SK-N-SH treated with all-trans-retinoic acid at 6 μM for 48 hours (cell line): Measurements from ENCODE around the gene ADD3.

ENCODE experiments used
- ATAC-seq: fragments of 200-7000 bp; cut with Tn5 transposase; 3 replicates; pipeline ENCODE4 v1.9.1; 2020; ENCODE audit warnings: mild to moderate bottlenecking, moderate library complexity
- ARNTL ChIP-seq: fragments of 450-650 bp; formaldehyde crosslinking; IDR thresholded peaks from 2 replicates; pipeline ENCODE4 v1.5.0; 2020; ENCODE audit warnings: low read depth, mild to moderate bottlenecking, moderate library complexity, borderline replicate concordance
- BACH2 ChIP-seq: fragments of 250-450 bp; sonication (Bioruptor Pico); IDR thresholded peaks from 2 replicates; pipeline ENCODE4 v1.9.0; 2021; ENCODE audit warnings: mild to moderate bottlenecking, borderline replicate concordance
- CSDC2 ChIP-seq: fragments of 250-450 bp; sonication (Bioruptor Pico); IDR thresholded peaks from 2 replicates; pipeline ENCODE4 v1.5.0; 2020; ENCODE audit warnings: mild to moderate bottlenecking, moderate library complexity
- CSRNP3 ChIP-seq: fragments of 250-450 bp; sonication (Bioruptor Pico); IDR thresholded peaks from 2 replicates; pipeline ENCODE4 v1.5.1; 2021; ENCODE audit warnings: mild to moderate bottlenecking, moderate library complexity
- ESRRG ChIP-seq: fragments of 250-450 bp; sonication (Bioruptor Pico); IDR thresholded peaks from 2 replicates; pipeline ENCODE4 v1.6.1; 2021; ENCODE audit warnings: mild to moderate bottlenecking
- GLIS3 ChIP-seq: fragments of 250-450 bp; sonication (Bioruptor Pico); IDR thresholded peaks from 2 replicates; pipeline ENCODE4 v1.5.0; 2020; ENCODE audit warnings: mild to moderate bottlenecking, moderate library complexity
- ISL1 ChIP-seq: fragments of 250-450 bp; sonication (Bioruptor Pico); IDR thresholded peaks from 2 replicates; pipeline ENCODE4 v2.1.2; 2022; ENCODE audit warnings: mild to moderate bottlenecking, moderate library complexity
- OSR1 ChIP-seq: fragments of 250-450 bp; sonication (Bioruptor Pico); IDR thresholded peaks from 2 replicates; pipeline ENCODE4 v1.8.0; 2022; ENCODE audit warnings: moderate library complexity, mild to moderate bottlenecking, inconsistent platforms
- RARB ChIP-seq: fragments of 250-450 bp; sonication (Bioruptor Pico); IDR thresholded peaks from 2 replicates; pipeline ENCODE4 v1.8.0; 2021; ENCODE audit warnings: mild to moderate bottlenecking, moderate library complexity
- SNAI2 ChIP-seq: fragments of 250-450 bp; sonication (Bioruptor Pico); IDR thresholded peaks from 2 replicates; pipeline ENCODE4 v1.5.0; 2020; ENCODE audit warnings: mild to moderate bottlenecking, moderate library complexity
- TCF4 ChIP-seq: fragments of 250-450 bp; sonication (Bioruptor Pico); IDR thresholded peaks from 2 replicates; pipeline ENCODE4 v1.8.0; 2021; ENCODE audit warnings: mild to moderate bottlenecking, moderate library complexity, borderline replicate concordance
- TOX ChIP-seq: fragments of 250-450 bp; sonication (Bioruptor Pico); IDR thresholded peaks from 2 replicates; pipeline ENCODE4 v1.8.0; 2021; ENCODE audit warnings: mild to moderate bottlenecking, moderate library complexity, borderline replicate concordance
- ZC3H10 ChIP-seq: fragments of 250-450 bp; sonication (Bioruptor Pico); IDR thresholded peaks from 2 replicates; pipeline ENCODE4 v1.5.1; 2021; ENCODE audit warnings: mild to moderate bottlenecking, moderate library complexity
- ZFP3 ChIP-seq: fragments of 250-450 bp; sonication (Bioruptor Pico); IDR thresholded peaks from 2 replicates; pipeline ENCODE4 v1.5.0; 2020; ENCODE audit warnings: mild to moderate bottlenecking, moderate library complexity
- ZFP30 ChIP-seq: fragments of 450-650 bp; formaldehyde crosslinking; IDR thresholded peaks from 2 replicates; pipeline ENCODE4 v1.5.0; 2022; ENCODE audit warnings: mild to moderate bottlenecking, moderate library complexity
- ZNF565 ChIP-seq: fragments of 450-650 bp; formaldehyde crosslinking; conservative IDR thresholded peaks from 2 replicates; pipeline ENCODE4 v1.5.0; 2020; ENCODE audit warnings: low read depth, mild to moderate bottlenecking, moderate library complexity
- ZNF70 ChIP-seq: fragments of 450-650 bp; formaldehyde crosslinking; IDR thresholded peaks from 2 replicates; pipeline ENCODE4 v1.5.0; 2020; ENCODE audit warnings: mild to moderate bottlenecking, moderate library complexity
- TF ChIP-seq, protein P1 (sequence below): fragments of 250-450 bp; sonication (Bioruptor Pico); IDR thresholded peaks from 2 replicates; pipeline ENCODE4 v1.5.1; 2020; ENCODE audit warnings: low read depth, mild to moderate bottlenecking, moderate library complexity
- TF ChIP-seq, protein P2 (sequence below): fragments of 250-450 bp; sonication (Bioruptor Pico); IDR thresholded peaks from 2 replicates; pipeline ENCODE4 v1.5.0; 2020; ENCODE audit warnings: mild to moderate bottlenecking, moderate library complexity
- TF ChIP-seq, protein P3 (sequence below): fragments of 250-450 bp; sonication (Bioruptor Pico); IDR thresholded peaks from 2 replicates; pipeline ENCODE4 v1.8.0; 2020; ENCODE audit warnings: mild to moderate bottlenecking, moderate library complexity, borderline replicate concordance

ADD3 gene

DNA sequence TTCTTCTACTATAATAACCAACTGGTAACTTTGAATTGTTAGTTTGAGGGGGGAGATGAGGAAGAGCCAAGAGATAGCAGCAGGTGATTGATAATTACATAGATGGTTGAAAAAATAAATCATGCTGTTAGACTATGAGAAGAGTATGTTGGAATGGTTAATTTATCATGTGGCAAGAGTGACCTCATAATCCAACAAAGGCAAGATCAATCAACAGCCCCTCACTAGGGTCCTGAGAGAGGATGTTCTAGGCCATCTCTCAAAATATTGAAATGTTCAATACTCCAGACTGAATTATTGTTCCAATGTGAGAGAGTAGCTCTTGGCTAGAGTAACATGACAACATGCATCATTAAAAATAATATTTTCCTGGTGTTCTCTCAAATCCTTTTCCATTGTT is 67.9 kb downstream of the ADD3 start:
- no peak for TF ChIP-seq ARNTL (CRISPR knock-in tag)
- TF ChIP-seq, protein P1, sequence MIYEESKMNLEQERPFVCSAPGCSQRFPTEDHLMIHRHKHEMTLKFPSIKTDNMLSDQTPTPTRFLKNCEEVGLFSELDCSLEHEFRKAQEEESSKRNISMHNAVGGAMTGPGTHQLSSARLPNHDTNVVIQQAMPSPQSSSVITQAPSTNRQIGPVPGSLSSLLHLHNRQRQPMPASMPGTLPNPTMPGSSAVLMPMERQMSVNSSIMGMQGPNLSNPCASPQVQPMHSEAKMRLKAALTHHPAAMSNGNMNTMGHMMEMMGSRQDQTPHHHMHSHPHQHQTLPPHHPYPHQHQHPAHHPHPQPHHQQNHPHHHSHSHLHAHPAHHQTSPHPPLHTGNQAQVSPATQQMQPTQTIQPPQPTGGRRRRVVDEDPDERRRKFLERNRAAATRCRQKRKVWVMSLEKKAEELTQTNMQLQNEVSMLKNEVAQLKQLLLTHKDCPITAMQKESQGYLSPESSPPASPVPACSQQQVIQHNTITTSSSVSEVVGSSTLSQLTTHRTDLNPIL (CRISPR knock-in tag): no peak
- no peak for TF ChIP-seq ESRRG (CRISPR knock-in tag)
- TF ChIP-seq SNAI2: no peak
- no peak for ATAC-seq

DNA sequence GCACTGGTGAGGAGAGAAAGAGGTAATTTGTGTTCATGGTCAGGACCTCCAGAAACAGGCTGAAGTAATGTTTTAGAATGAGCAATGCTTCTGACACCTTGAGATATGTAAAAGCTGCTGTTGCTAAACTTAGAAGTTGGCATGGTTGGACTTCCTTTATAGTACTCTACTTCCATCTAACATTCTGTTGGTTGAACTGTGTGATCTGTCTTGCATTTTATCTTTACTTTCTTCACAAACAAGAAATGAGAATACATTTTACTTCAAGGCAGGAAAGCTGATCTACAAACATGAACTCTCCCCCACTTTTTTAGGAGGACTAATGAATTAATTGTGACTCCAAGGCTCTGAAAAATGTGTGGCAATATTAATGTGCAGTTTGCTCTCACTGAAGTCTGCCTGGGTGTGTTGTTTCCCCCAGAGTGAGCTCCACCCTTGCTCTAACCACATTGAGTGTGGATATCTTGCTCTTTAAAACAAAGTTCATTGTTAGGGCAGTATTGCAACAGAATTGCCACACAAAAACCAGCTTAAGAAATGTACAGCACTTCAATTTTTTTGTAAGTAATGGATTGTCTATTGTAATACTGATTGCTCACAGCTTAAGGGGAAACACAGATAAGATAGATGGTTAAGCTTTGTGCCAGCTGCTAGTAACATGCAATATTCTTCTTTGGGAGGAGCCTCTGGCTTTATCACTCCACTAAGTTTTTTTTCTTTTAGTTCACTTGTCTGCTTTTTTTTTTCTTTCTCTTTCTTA is 69.0 kb downstream of the ADD3 start:
- peak; percentile 21; the same call in 2 of the 3 replicates for ATAC-seq
- TF ChIP-seq ISL1: peak; percentile 72
- TF ChIP-seq, protein P1 (CRISPR knock-in tag): no peak

DNA sequence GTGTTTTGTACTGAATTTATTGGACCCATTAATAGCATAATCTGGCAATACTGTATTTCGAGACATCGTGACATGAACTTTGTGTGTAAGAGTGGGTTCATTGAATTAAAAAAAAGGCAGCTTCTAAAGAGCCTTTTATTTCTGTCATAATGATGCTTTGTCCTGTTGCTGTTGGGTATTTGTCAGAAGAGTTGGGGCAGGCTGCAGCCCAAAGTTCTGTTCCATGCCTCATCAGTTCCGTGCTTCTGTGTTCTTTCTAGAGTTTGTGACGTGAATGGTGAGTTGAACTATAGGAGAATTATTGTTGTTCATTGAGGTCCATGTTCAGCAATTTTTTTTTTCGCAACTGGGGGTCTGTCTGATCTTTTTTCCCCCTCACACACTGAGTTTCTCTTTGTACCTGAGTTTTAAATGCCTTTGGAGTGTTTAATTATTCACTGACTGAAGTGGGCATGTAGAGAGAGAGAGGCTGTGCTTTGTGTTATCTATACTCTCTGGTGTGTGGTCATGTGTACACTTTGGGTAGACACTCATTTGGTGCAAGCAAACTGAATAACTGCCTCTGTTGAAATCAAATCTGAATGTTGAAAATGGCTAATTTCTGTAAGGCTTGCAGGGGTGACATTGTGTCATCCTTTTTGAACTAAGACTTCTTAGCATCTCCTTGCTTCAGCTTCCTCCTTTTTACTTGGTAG is 69.8 kb downstream of the ADD3 start:
- TF ChIP-seq, protein P2, sequence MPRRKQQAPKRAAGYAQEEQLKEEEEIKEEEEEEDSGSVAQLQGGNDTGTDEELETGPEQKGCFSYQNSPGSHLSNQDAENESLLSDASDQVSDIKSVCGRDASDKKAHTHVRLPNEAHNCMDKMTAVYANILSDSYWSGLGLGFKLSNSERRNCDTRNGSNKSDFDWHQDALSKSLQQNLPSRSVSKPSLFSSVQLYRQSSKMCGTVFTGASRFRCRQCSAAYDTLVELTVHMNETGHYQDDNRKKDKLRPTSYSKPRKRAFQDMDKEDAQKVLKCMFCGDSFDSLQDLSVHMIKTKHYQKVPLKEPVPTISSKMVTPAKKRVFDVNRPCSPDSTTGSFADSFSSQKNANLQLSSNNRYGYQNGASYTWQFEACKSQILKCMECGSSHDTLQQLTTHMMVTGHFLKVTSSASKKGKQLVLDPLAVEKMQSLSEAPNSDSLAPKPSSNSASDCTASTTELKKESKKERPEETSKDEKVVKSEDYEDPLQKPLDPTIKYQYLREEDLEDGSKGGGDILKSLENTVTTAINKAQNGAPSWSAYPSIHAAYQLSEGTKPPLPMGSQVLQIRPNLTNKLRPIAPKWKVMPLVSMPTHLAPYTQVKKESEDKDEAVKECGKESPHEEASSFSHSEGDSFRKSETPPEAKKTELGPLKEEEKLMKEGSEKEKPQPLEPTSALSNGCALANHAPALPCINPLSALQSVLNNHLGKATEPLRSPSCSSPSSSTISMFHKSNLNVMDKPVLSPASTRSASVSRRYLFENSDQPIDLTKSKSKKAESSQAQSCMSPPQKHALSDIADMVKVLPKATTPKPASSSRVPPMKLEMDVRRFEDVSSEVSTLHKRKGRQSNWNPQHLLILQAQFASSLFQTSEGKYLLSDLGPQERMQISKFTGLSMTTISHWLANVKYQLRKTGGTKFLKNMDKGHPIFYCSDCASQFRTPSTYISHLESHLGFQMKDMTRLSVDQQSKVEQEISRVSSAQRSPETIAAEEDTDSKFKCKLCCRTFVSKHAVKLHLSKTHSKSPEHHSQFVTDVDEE (CRISPR knock-in tag): no peak
- TF ChIP-seq RARB (CRISPR knock-in tag): no peak
- TF ChIP-seq ZFP3 (CRISPR knock-in tag): no peak
- no peak for TF ChIP-seq TOX (CRISPR knock-in tag)
- TF ChIP-seq, protein P3, sequence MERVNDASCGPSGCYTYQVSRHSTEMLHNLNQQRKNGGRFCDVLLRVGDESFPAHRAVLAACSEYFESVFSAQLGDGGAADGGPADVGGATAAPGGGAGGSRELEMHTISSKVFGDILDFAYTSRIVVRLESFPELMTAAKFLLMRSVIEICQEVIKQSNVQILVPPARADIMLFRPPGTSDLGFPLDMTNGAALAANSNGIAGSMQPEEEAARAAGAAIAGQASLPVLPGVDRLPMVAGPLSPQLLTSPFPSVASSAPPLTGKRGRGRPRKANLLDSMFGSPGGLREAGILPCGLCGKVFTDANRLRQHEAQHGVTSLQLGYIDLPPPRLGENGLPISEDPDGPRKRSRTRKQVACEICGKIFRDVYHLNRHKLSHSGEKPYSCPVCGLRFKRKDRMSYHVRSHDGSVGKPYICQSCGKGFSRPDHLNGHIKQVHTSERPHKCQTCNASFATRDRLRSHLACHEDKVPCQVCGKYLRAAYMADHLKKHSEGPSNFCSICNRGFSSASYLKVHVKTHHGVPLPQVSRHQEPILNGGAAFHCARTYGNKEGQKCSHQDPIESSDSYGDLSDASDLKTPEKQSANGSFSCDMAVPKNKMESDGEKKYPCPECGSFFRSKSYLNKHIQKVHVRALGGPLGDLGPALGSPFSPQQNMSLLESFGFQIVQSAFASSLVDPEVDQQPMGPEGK: no peak
- no peak for TF ChIP-seq ARNTL (CRISPR knock-in tag)
- no peak for TF ChIP-seq CSRNP3
- TF ChIP-seq BACH2 (CRISPR knock-in tag): no peak
- no peak for TF ChIP-seq ZC3H10 (CRISPR knock-in tag)
- TF ChIP-seq ZFP30: no peak
- TF ChIP-seq CSDC2 (CRISPR knock-in tag): no peak
- no peak for TF ChIP-seq SNAI2
- TF ChIP-seq OSR1: no peak
- ATAC-seq: no peak

GRCh38 chr10:110078317-110078716 is 70.5 kb downstream of the ADD3 start:
- ATAC-seq: no peak
- TF ChIP-seq ZNF70 (CRISPR knock-in tag): no peak
- no peak for TF ChIP-seq GLIS3 (CRISPR knock-in tag)
- TF ChIP-seq ZFP30: no peak
- no peak for TF ChIP-seq BACH2 (CRISPR knock-in tag)
- no peak for TF ChIP-seq CSDC2 (CRISPR knock-in tag)
- TF ChIP-seq, protein P3: no peak
- TF ChIP-seq ISL1: no peak
- TF ChIP-seq ARNTL (CRISPR knock-in tag): no peak
- no peak for TF ChIP-seq RARB (CRISPR knock-in tag)
- no peak for TF ChIP-seq ZC3H10 (CRISPR knock-in tag)
- TF ChIP-seq TOX (CRISPR knock-in tag): no peak
- TF ChIP-seq TCF4: no peak
- TF ChIP-seq ZFP3 (CRISPR knock-in tag): no peak
- TF ChIP-seq, protein P1 (CRISPR knock-in tag): no peak
- TF ChIP-seq ZNF565: no peak
